Activated T-cell treated with anti-CD3 and anti-CD28 coated beads for 48 hours (primary cell): Measurements from ENCODE around the gene POLR1C.
"Not testable (repeated sequence)": the region's sequence is repeated elsewhere in the genome, so short reads cannot be mapped to it uniquely, and the experiment has no call there.

Source experiments
- DNase-seq: peaks from one replicate; pipeline ENCODE4 v3.0.0-alpha.2; 2020; ENCODE audit warnings: low read depth

POLR1C gene, protein sequence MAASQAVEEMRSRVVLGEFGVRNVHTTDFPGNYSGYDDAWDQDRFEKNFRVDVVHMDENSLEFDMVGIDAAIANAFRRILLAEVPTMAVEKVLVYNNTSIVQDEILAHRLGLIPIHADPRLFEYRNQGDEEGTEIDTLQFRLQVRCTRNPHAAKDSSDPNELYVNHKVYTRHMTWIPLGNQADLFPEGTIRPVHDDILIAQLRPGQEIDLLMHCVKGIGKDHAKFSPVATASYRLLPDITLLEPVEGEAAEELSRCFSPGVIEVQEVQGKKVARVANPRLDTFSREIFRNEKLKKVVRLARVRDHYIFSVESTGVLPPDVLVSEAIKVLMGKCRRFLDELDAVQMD

DNA sequence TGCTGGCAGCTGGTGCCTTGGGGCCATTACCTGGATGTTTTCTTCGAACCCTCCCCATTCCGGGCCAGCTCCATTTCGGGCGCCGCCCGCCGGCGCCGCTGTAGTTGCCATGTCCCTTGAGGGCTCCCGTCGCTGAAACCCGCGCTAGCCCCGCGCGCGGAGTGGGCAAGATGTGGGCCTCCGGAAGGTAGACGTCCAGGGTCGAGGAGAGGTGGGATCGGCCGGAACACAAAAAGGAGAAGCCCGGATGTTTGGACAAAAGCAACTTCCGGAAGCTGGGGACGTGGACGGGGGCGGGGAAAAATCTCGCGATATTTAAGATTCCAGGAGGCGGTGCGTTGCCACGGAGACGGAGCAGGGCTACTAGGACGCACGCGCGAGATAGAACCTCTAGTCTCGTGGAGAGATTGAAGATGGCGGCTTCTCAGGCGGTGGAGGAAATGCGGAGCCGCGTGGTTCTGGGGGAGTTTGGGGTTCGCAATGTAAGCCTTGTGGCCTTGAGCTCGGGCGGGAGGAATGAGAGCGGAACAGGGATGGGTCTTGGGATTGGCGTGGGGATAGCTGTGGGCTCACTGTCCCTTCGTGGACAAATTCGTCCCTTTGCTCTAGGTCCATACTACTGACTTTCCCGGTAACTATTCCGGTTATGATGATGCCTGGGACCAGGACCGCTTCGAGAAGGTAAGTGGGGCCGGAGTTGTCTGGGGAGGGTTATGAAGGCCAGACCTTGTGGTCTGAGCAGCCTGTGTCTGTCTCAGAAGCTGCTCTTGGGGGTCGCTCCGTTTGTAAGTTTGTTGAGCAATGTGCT is at the start of gene POLR1C, which contains the start of gene YIPF3:
TSS of gene POLR1C (plus strand) at position 393 of the 808 bp plus-strand sequence. CDS start at position 414, 21 bp downstream.
TSS of gene YIPF3 (minus strand) at position 230 of the 808 bp plus-strand sequence. CDS start at position 111, 119 bp downstream.
- DNase-seq = peak; percentile 93

DNA sequence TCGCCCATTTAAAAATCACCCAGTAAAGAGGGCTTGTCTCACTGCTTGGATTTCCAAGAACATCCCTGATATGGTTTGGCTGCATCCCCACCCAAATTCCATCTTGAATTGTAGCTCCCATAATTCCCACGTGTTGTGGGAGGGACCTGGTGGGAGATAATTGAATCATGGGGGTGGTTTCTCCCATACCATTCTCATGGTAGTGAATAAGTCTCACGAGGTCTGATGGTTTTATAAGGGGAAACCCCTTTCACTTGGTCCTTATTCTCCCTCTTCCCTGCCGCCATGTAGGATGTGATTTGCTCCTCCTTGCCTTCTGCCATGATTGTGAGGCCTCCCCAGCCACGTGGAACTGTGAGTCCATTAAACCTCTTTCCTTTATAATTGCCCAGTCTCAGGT is 49.6 kb upstream of the POLR1C start:
- DNase-seq = not testable (repeated sequence)

DNA sequence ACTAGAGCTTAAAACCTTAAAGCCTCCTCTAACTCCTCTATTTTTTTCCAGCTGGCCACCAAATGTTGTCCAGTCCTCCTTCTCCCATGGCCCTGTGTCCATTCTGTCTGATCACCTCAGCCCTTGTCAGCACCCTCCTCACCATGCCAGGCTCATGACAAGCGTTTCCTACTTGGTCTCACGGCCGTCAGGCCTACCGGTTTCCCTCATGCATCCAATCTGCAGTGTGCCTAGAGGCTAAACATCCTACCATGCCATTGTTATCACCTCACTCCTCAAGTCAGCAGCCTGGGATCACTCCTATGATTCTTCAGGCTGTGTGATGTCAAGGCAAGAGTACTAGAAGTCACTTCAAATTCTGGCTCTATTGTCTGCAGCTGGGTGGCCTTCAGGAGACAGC is 49.1 kb upstream of the POLR1C start:
- DNase-seq = no peak

DNA sequence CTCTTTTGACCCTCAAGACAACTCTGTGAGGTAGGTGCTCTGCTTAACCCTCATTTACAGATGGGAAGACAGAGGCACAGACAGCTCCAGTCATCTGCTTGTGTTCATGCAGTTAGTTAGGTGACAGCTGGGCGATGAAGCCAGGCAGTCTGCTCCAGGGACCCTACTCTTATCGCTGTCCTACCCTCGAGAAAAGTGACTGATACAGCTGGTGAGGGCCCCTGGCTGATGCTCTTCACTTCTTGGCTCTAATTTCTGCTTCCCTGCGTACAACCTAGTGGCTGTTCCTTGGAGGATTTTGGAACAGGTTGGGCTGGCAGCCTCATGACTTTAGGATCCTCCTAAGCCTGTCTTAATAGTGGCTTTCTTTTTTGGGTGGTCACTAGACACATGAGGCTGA is 48.6 kb upstream of the POLR1C start:
- DNase-seq = no peak

DNA sequence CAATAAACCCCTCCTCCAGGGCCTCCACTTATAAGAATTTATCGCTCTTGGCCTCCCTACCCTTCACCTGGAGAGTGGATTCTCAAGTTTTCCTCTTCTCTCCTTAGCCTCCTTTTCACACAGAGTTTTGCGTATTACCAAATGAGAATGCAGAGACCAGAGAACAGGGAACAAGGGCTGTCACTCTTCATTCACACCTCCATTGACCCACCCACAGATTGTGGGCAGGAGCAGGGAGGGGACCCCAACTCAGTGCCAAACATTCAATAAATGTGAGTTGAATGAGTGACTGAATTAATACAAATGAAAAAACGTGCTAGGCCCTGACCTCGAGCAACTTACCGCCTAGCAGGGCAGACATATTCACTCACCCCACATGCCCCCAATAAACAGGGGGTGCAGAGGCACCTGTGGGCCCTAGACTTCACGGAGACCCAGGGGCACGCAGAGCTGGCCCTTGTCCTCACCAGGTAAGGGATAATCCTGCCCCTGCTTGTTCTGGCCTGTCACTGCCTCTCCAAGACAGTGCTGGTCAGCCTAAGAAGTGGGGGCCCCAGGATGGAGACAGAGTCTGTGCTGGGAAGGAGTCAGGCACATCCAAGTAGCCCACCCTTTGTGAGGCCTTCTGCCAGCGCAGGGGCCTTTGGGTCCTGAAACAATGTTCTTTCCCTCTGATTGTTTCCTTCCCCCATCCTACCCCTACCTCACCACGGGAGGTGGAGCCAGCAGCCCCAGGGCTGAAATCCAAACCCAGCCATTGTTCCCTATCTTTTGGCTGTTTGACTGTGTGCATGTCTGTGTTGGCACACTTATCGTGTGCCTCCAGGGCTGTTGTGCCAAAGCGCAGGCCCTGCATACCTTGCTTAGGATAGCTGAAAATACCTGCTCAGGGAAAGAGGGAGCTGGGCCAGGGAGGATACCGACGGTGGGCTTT is 47.9 kb upstream of the POLR1C start:
- DNase-seq = no peak

DNA sequence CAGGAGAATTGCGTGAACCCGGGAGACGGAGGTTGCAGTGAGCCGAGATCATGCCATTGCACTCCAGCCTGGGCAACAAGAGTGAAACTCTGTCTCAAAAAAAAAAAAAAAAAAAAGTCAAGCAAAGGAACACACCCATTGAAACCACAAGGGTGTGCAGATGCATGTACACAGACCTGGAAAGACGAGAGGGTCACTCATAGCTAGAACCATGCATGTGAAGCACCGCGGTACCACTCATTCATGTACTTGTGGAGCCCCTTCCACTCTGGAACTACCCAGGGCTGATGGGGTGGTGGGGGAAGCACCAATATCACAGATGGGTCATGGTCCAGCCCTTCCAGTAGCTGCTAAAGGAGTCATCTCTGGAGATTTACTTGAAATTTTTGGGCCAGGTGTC is 46.9 kb upstream of the POLR1C start:
- DNase-seq = no peak

DNA sequence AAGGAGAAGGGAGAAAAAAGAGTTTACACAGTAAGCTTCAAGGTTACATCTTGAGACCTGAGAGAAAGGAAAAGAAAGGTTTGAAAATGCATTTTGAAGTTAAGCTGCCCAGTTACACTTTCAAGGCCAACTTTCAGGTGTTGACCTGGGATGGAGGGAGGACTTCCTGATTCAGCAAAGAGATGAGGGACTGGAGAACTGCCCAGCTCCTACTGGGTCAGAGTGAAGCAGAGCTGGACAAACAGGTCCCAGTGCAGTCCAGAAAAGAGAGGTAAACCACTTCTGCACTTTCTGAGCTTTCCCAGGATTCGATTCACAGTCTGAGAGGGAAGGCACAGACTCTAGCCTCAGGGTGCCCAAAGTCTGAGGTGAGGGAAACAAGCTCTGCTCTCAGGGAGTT is 45.5 kb upstream of the POLR1C start:
- DNase-seq = no peak

DNA sequence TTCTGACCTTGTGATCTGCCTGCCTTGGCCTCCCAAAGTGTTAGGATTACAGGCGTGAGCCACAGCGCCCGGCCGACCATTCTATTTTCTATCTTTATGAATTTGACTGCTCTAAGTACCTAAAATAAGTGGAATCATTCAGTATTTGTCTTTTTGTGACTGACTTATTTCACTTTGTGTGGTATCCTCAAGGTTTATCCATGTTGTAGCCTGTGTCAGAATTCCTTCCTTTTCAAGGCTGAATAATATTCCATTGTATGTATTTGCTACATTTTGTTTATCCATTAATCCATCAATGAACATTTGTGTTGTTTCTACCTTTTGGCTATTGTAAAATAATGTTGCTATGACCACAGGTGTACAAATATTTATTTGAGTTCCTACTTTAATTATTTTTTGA is 44.4 kb upstream of the POLR1C start:
- no peak for DNase-seq

DNA sequence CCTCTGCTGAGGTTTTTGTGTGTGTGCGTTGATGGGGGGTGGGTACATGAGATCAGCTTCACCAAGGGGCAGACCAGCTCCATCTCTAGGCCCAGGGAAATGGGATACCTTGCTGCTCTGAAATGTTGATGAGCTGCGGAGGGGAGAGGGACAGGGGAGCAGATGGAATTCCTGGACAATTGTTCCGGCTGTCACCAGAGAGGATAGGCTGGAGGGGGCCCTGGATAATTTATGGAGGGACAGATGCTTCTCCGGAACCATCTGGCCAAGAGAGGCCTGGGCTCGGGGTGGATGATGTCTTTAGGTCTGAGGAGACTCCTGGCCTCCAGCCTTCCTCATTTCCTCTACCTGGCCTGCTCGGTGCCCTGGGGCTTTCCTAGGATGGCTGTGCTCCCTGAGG is 41.4 kb upstream of the POLR1C start:
- no peak for DNase-seq

DNA sequence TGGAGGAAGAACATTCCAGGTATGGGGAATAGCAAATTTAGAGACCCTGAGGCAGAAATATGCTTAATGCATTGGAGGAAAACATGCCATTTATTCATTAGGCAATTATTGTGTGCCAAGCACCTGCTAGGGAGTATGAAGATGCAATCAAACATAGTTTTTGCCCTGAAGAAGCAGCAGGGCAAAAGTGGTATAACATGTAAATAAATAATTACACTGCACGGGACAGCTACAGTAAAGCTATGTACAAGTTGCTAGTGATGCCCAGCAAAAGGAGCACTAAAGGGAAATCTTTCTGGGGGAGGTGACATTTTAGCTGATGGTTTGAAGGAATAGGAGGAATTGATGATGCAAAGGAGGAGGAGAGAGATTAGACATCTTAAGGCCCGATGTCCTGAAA is 40.1 kb upstream of the POLR1C start:
- DNase-seq = no peak

DNA sequence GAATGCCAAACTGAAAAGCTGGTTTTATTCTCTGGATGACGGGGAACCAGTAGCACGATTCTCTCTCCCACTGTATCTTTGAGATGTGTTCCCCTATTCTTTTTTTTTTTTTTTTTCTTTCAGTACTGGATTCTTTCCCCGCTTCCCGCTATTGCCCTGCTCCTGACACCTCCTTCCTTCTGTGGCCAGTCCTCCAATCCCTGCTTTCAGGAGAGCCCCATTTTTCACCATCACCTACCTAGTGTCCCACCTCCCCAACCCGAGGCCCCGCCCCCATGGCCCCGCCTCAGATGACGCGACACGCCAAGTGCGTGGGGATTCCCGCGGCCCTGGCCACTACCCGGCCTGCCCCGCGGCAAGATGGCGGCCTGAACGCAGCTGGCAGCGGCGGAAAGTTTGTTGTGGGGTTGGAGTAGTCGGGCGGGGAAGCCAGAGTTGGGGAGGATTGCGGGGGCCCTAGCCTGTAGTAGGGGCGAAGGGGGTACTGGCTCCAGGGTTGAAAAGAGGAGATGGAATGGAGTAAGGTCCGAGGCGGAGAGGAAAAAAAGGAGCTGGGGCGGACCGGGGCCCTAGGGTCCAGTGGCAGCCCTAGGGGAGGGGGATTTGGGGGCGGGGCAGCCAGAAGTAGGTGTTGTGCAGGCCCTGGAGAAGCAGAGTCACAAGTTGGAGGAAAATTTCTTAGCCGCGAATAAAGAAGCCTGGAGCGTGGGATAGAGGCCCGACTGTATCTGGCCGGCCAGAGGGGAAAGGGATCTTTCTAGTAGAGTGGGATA is 39.5 kb upstream of the POLR1C start, which contains the start of gene TJAP1:
TSS of gene TJAP1 (plus strand) at position 336 of the 773 bp plus-strand sequence. CDS start 21,432 bp downstream, outside the sequence.
- DNase-seq = peak; percentile 98

DNA sequence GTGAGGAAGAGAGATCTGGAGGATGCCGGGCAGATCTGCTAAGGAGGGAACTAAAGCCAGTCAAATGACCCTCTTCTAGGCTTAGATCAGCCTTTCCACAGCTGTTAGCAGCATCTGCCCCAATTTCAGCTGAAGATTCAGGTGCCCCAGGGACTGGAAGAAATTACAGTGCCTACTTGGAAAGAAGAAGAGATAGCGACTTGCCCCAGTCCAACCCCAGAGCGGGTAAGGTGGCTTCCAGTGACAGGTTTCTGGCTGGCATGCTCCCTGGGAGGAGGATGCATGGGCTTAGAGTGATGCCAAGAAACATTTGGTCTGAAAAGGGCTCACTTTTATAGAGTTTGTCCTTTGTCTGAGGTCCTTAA is 38.9 kb upstream of the POLR1C start:
- no peak for DNase-seq

DNA sequence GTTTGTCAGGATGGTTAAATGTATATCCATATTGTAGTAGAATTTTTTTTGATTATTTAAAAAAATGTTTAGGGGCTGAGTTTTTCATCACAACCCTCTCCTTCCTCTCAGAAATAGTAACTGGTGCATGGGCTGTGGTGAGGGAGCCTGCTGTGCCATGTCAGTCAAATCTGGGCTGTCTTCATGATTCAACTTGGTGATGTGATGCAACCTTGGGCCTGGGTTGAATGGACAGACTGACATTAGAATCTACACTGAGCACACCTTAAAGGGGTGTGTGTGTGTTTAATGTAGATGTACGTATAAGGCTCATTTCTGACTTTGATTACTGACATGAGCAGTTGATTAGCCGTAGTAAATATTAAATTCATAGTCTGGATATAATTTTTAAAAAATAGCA is 35.8 kb upstream of the POLR1C start:
- DNase-seq = no peak

DNA sequence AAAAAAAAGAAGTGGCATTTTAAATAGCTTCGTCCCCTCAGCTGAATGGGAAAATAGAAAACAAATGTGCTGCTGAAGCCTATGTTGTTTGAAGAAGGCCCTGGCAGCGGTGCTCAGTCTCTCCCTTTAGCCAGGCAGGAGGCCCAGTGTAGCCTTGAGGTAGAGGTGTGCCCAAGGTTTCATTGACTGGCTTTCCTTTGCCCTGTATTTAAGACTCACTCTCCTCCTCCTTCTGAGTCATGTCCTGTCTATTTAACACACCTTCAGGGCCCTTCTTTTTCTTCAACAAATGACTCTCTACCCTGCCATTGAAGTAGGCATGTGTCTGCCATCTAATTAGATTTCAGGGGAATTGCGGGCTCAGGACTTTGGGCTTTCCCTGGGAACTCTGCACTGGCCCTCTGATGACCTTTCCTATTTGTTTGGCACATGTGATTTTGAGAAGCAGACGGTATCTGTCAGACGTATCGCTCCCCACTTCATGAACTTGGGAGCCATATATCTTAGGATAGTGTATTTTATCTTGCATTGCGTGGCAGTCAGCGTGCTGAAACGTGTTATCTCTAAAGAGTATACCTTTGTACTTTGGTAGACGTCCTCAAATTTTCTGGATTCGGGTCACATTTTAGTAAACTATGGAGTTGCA is 35.2 kb upstream of the POLR1C start:
- DNase-seq = no peak

DNA sequence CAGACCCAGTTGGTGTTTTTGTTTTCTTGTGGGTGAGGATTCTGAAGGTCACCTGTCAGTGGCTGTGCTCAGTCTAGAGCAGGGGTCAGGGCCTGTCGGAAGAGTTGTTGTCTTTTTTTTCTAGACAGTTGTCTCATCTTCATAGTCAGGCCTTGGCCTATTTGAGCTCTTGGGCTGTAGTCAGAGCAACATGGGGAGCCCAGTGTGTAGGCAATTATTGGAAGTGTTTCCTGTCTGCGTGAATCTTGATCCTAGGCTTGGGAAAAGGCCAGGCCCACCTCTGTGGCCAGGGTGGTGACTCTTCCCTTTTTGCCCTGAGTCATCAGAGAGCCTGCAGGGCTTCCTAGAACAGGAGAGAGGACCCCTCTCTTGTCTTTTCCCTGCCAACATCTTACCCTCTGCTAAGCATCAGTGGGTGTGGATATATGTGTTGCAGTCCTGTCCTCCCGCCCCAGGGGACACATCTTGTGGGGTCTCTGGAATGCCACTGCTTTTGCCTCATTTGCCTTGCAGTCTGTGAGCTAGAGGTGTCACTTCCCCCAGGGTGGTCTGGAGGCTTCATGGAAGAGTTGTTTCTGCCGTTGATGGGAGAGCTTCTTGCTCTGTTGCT is 28.1 kb upstream of the POLR1C start:
- no peak for DNase-seq

DNA sequence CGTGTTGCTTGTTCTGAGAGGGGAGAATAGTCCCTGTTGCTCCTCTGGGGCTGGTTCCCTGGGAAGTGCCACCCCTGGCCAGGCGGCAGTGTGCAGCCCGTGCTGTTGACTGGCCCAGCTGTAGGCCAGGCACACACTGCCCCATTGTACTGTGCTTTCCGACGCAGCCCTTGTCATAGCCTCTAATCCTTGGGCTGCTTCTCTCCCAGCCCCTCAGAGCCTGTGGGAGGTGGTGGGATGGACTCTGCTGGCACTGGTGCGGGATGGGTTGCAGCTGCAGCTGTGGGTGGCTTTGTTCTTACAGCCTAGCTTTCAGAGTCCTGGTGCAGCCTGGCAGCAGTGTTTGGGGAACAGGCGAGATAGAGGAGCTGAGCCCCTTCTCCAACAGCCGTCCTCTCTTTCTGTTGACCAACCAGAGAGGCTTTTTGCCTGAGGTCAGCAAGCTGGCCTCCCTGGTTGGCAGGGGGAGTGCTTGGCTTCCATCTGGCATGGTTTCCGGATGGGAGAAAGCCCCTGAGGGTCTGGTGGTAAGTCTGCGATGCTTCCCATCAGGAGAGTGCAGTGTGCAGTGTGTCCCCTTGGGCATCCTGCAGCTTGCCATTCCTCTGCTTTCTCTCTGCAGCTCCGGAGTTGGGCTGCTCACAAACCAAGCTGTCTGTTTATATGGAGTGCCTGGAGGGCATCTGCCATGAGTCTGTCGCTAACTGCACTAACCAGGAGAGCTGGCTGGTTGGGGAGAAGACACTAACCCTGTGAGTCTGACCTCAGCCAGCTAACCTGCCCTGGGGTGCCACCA is 27.4 kb upstream of the POLR1C start:
- no peak for DNase-seq

DNA sequence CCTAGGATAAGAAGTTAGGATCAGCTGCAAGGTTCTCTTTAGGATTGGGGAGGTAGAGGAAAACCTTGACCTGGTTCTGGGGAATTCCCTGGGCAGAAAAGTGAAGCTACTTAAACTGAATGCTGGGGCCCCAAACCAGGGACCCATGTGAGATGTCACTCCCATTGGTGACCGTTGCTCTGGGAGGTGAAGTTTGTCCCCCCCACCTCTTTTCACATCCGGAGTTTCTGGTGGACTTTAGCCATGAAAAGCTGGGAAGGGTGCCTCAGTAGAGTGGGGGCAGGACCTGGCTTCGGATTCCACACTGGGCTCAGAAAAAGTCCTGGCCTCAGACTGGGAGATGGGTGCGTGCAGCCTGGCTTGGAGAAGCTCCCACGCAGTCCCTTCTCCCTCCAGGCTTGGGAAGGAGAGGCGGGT is 26.4 kb upstream of the POLR1C start:
- DNase-seq = no peak

DNA sequence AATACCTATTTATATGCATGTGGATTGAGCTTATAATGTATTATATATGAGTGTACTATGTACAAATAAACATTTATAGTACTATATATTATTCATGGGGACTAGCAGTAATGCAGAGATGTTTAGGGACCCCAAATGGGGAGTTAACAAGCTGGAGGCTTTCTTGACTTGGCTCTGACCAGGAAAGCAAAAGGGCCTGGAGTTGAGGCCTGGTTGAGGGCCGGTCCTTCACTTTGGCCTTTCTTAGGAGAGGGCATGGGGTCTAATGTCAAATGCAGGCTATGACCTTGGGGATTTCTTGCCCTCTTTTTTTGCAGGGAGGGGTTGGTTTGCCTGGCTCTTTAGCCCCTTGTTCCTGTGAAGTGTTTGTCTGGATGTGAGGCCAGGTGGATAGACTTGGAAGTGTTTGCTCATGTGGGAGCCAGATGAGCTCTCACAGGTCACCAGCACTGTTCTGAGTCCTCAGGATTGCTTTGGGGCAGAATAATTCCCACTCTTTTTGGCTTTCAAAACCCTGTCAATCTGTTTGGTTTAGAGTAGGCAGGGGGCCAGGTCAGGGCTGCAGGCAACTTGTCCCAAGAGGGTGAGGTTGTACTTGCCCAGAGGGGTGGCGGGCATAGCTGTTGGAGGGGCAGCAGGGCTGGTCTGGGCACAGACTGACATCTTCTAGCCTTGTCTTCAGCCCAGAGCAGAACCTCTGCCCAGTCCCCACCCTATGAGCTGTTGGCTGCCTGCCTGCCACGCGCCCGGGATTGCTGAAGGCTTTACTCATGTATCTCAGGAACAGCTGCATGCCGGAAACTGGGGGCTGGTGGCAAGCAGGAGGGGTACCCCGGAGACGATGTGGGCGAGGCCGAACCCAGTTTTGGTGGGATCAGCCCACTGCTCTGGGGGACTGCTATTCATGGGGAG is 24.9 kb upstream of the POLR1C start:
- no peak for DNase-seq
